Mesodermal cell (in vitro differentiated cells): ENCODE measurements around the gene AZGP1.
"Not testable (repeated sequence)": the region's sequence is repeated elsewhere in the genome, so short reads cannot be mapped to it uniquely, and the experiment has no call there.

Source experiments
- H3K27ac ChIP-seq: 2 replicates; pipeline ENCODE4 v1.7.0; 2013; ENCODE audit warnings: mild to moderate bottlenecking, low read depth, low read length, moderate library complexity; ENCODE audit not compliant: severe bottlenecking
- H3K36me3 ChIP-seq: 2 replicates; pipeline ENCODE4 v1.7.1; 2013; ENCODE audit warnings: mild to moderate bottlenecking, low read length, moderate library complexity; ENCODE audit not compliant: control insufficient read depth, insufficient read depth
- H3K4me1 ChIP-seq: one replicate; pipeline ENCODE4 v1.7.1; 2013; ENCODE audit warnings: mild to moderate bottlenecking, low read length; ENCODE audit not compliant: insufficient read depth, control insufficient read depth, poor library complexity, severe bottlenecking
- H3K4me3 ChIP-seq: 2 replicates; pipeline ENCODE4 v1.7.0; 2013; ENCODE audit warnings: low read length, control low read depth, mild to moderate bottlenecking; ENCODE audit not compliant: insufficient read depth, poor library complexity, severe bottlenecking; ENCODE audit errors: extremely low read depth
- H3K9me3 ChIP-seq: 2 replicates; pipeline ENCODE4 v1.7.1; 2013; ENCODE audit warnings: mild to moderate bottlenecking, low read length, moderate library complexity; ENCODE audit not compliant: control insufficient read depth
- WGBS, 2 experiments: methylation state at CpG; one replicate each; pipeline ENCODE4 v1.1.5; 2013; ENCODE audit warnings: missing lambda C conversion rate in 2 of 2; ENCODE audit not compliant: insufficient coverage in 2 of 2; 5-methylcytosine and 5-hydroxymethylcytosine counted together

AZGP1 gene

GRCh38 chr7:99976626-99977025 lies 795 bp upstream of the AZGP1 start:
- Histone ChIP-seq H3K9me3 (no peaks in the 10 kb centered on the region), H3K27ac (no peak overlapping the region), H3K36me3 (no peaks in the 10 kb centered on the region), H3K4me1 (no peaks in the 10 kb centered on the region), H3K4me3 (no peak overlapping the region)
- 81 to 84% methylated on average over 11 to 13 of the region's 13 CpGs for WGBS, 2 experiments

DNA sequence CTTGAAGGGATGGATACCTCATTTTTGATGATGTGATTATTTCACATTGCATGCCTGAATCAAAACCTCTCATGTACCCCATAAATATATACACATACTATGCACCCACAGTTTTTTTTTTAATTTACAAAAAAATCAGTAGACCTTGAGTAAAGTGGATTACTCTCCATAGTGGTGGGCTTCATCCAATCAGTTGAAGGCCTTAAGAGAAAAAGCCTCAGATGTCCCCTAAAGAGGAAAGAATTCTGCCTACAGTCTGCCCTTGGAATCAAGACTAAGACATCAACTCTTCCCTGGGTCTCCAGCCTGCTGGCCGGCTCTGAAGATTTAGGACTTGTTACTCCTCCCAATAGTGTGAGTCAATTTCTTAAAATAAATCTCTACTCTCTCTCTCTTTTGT lies 1.1 kb downstream of the AZGP1 start:
- H3K36me3 ChIP-seq: no peaks in the 10 kb centered on the region
- H3K4me1 ChIP-seq: no peaks in the 10 kb centered on the region
- WGBS, 2 experiments: no CpG with 5 or more reads among the region's 1 CpG
- H3K9me3 ChIP-seq: no peaks in the 10 kb centered on the region
- H3K4me3 ChIP-seq: no peak overlapping the region
- no peak overlapping the region for H3K27ac ChIP-seq

DNA sequence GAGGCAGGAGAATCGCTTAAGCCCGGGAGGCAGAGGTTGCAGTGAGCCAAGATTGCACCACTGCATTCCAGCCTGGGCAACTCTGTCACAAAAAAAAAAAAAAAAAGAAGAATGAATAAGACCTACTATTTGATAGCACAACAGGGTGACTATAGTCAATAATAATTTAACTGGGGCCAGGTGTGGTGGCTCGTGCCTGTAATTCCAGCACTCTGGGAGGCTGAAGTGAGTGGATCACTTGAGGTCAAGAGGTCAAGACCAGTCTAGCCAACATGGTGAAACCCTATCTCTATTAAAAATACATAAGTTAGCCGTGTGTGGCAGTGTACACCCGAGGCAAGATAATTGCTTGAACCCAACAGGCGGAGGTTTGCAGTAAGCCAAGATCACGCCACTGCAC lies 2.0 kb downstream of the AZGP1 start:
- H3K27ac ChIP-seq, H3K36me3 ChIP-seq, H3K4me3 ChIP-seq, H3K9me3 ChIP-seq, H3K4me1 ChIP-seq: not testable (repeated sequence)
- 83 to 100% methylated on average over 1 to 2 of the region's 7 CpGs for WGBS, 2 experiments

- 64 to 87% methylated on average over 3 of the region's 4 CpGs for WGBS, 2 experiments
- H3K36me3 ChIP-seq: no peaks in the 10 kb centered on the region
- H3K4me1 ChIP-seq: no peaks in the 10 kb centered on the region
- H3K27ac ChIP-seq: no peak overlapping the region
- H3K4me3 ChIP-seq: no peak overlapping the region
- no peaks in the 10 kb centered on the region for H3K9me3 ChIP-seq
Observed at GRCh38 chr7:99971242-99971641, 4.6 kb downstream of the AZGP1 start.

GRCh38 chr7:99969813-99970212 lies 6.0 kb downstream of the AZGP1 start:
- not testable (repeated sequence) for H3K4me3 ChIP-seq, H3K27ac ChIP-seq, H3K4me1 ChIP-seq, H3K36me3 ChIP-seq, H3K9me3 ChIP-seq
- WGBS, 2 experiments: 38% methylated on average over 1 of the region's 1 CpG; no CpG with 5 or more reads in 1 of the 2 experiments

GRCh38 chr7:99969298-99969697 lies 6.5 kb downstream of the AZGP1 start:
- no peak overlapping the region for H3K4me3 ChIP-seq
- H3K36me3 ChIP-seq: no peaks in the 10 kb centered on the region
- no peaks in the 10 kb centered on the region for H3K9me3 ChIP-seq
- 79 to 82% methylated on average over 2 to 3 of the region's 3 CpGs for WGBS, 2 experiments
- no peaks in the 10 kb centered on the region for H3K4me1 ChIP-seq
- H3K27ac ChIP-seq: no peak overlapping the region

- Histone ChIP-seq H3K4me1 (no peaks in the 10 kb centered on the region), H3K4me3 (no peak overlapping the region), H3K27ac (no peak overlapping the region), H3K36me3 (no peaks in the 10 kb centered on the region), H3K9me3 (no peaks in the 10 kb centered on the region)
- 80 to 96% methylated on average over 2 to 4 of the region's 9 CpGs for WGBS, 2 experiments
Observed at GRCh38 chr7:99958564-99959227, 17.1 kb downstream of the AZGP1 start.

DNA sequence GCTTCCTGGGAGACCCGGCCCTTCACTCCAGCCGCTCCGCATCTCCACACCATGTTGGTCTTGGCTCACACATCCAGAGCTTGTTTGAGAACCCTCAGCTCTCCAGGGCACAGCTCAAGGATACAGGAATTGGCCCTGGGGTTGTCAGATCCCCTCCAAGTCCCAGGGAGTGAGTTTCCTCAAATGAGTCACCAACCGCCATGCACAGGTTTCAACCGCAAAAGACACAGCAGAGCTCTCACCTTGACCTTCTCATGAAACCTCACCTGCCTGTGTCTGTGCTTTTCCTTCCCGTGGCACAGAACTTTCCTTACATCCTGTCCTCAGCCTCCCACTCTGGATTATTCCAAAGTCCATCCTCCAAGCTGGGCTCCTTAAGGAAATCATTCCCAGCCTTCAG lies 20.6 kb downstream of the AZGP1 start:
- Histone ChIP-seq H3K27ac (no peak overlapping the region), H3K4me1 (no peaks in the 10 kb centered on the region), H3K36me3 (no peaks in the 10 kb centered on the region), H3K4me3 (no peak overlapping the region), H3K9me3 (peaks cover 11% of the 10 kb centered on the region)
- 85 to 94% methylated on average over 5 to 6 of the region's 6 CpGs for WGBS, 2 experiments

- not testable (repeated sequence) for H3K27ac ChIP-seq, H3K36me3 ChIP-seq, H3K4me3 ChIP-seq, H3K4me1 ChIP-seq
- peaks cover 12% of the 10 kb centered on the region for H3K9me3 ChIP-seq
- 82 to 96% methylated on average over 3 to 4 of the region's 7 CpGs for WGBS, 2 experiments
Observed at GRCh38 chr7:99954643-99955042, 21.2 kb downstream of the AZGP1 start.

DNA sequence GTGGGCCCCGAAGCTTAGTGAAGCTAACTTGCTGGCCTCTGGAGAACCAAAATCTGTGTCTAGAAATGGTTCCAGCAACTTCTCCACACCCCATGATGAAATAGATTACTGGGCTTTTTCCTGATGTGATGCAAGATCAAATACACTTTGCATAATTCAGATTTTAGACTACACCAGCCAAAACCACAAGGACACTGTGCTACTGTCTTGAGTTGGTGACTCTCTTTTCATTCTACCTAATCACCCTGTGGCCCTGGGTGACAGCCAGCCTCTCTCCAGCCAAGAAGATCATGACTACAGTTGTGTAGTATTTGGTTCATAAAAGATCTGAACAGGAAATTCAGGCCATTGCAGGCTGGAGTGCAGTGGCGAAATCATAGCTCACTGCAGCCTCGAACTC lies 22.2 kb downstream of the AZGP1 start:
- Histone ChIP-seq H3K4me1 (no peaks in the 10 kb centered on the region), H3K27ac (no peak overlapping the region), H3K9me3 (peaks cover 12% of the 10 kb centered on the region), H3K4me3 (no peak overlapping the region), H3K36me3 (no peaks in the 10 kb centered on the region)
- WGBS, 2 experiments: 60 to 80% methylated on average over 1 to 3 of the region's 3 CpGs

DNA sequence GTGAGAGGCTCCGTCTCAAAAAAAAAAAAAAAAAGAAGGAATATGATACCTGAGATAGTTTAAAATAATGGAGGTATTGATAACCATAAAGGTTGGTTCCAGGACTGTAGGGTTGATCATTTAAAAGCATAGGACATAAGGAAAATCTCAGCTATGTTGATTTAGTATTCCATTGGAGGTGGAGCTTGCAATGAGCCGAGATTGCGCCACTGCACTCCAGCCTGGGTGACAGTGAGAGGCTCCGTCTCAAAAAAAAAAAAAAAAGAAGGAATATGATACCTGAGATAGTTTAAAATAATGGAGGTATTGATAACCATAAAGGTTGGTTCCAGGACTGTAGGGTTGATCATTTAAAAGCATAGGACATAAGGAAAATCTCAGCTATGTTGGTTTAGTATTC lies 23.2 kb downstream of the AZGP1 start:
- H3K9me3 ChIP-seq: peaks cover 12% of the 10 kb centered on the region
- H3K27ac ChIP-seq, H3K4me3 ChIP-seq, H3K36me3 ChIP-seq, H3K4me1 ChIP-seq: not testable (repeated sequence)
- WGBS, 2 experiments: no CpG with 5 or more reads among the region's 4 CpGs
